ENCODE data around the gene MERTK. TPM values are rescaled to one million over a fixed set of nuclear protein-coding genes. Genes with fewer than 3 reads are reported as not detected.
A peak's percentile ranks its signal among the peaks of the same experiment; 100 is the strongest.

The MERTK gene
- total and polyA plus RNA-seq, 12 donors = 23.3 to 152 (median 75.3) TPM

DNA sequence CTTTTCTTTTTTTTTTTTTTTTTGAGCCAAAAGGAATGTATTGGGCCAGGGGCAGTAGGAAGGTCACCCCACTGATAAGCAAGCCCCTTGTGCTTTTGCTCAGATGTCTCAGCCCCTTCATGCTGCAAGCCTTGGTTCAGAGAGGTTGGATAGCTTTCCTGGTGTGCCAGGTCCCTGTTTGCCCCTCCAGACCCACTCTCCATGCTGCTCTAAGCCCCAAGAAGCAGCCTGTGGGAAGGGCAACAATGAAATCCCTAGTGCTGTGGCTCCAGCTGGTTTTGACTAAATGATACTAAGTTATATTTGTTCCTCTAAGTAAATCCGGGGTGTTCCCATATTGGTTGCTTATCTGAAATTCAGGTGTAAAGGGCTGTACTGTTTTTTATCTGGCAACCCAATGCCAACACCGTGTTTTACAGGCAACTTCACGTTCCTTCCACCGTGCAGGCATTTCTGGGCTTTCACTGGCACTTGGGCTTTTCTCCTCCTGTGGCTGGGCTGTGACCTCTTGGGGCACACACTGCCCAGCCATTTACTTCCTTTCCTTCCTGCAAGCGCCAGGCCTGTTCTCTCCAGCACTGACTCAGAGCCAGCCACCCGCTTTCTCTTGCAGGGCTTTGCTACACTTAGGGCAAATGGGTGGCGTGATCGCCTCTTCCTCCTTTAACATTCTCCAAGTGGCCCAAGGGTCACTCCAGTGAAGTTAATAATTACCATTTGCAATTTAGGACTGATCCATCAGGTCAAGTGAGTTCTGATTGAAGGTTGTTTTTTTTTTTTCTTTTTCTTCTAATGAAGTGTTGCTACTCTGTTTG lies 21.6 kb downstream of the MERTK start:
- no peak overlapping the region for H3K4me3 ChIP-seq
- no peaks in the 10 kb centered on the region for H3K27me3 ChIP-seq
- intact Hi-C loops (cut with DNase I) = no loop called here
- 34 to 44% (median 36%) methylated on average over 8 of the region's 8 CpGs for WGBS, 4 donors
- H3K4me1 ChIP-seq (replicated peaks in 1 of 2) = peaks cover 9 to 29% of the 10 kb centered on the region in 2 donors
- H3K27ac ChIP-seq = peak overlapping the region in 4 of 5 donors; percentile 31 to 67 (median 59)
- peak; percentile 49 to 88 (median 80) for DNase-seq
- TF ChIP-seq CTCF (IDR thresholded peaks at IDR 0.05) (peak in 1 of 6 experiments; percentile 4), POLR2A (IDR thresholded peaks at IDR 0.05) (peak in 1 of 2 donors; percentile 27)
- H3K9me3 ChIP-seq (replicated peaks in 1 of 3) = no peaks in the 10 kb centered on the region
- peaks cover 0 to 19% of the 10 kb centered on the region in 2 donors for H3K36me3 ChIP-seq (replicated peaks in 1 of 2)

DNA sequence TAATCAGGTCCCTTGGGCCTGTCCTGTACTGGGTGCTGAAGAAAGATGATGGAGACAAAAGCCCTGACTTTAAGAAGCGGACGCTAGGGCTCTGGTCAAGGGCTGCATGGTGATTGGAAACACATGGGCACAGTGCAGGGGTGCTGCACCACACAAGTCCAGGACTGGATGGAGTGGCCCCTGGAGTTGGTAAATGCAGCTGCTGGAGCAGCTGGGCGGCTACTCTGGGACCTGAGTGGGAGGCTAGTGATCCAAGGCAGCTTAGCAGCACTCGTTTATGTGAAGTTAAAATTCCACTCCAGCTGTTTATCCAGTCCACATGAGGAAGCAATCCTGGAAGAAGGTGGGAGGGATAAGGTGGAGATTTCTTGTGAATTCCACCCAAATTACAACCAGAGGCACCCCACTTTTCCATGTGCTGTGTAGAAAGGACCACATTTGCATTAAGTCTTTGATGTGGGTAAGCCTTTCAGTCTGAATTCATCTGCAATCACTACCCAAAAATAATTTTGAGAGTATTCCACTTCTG lies 24.9 kb downstream of the MERTK start:
- 60 to 84% (median 69%) methylated on average over 4 of the region's 4 CpGs for whole genome bisulfite sequencing, 4 donors
- Histone ChIP-seq H3K27ac (no peak overlapping the region), H3K4me1 (replicated peaks in 1 of 2) (peaks cover 23 to 35% of the 10 kb centered on the region in 2 donors), H3K4me3 (no peak overlapping the region), H3K27me3 (no peaks in the 10 kb centered on the region), H3K9me3 (replicated peaks in 1 of 3) (no peaks in the 10 kb centered on the region), H3K36me3 (replicated peaks in 1 of 2) (peaks cover 0 to 27% of the 10 kb centered on the region in 2 donors)
- DNase-seq = peak in 1 of 7 donors; percentile 48
- no peak for TF ChIP-seq POLR2A (IDR thresholded peaks at IDR 0.05)
- TF ChIP-seq CTCF (IDR thresholded peaks at IDR 0.05) = no peak
- intact Hi-C loops (cut with DNase I) = no loop called here

- no peaks in the 10 kb centered on the region for H3K27me3 ChIP-seq
- H3K4me1 ChIP-seq (replicated peaks in 1 of 2) = peaks cover 23 to 28% of the 10 kb centered on the region in 2 donors
- DNase-seq = peak in 1 of 7 donors; percentile 10
- no peak overlapping the region for H3K27ac ChIP-seq
- H3K36me3 ChIP-seq (replicated peaks in 1 of 2) = peaks cover 0 to 41% of the 10 kb centered on the region in 2 donors
- TF ChIP-seq CTCF (IDR thresholded peaks at IDR 0.05) (no peak), POLR2A (IDR thresholded peaks at IDR 0.05) (no peak)
- intact Hi-C loops (cut with DNase I) = no loop called here
- no peaks in the 10 kb centered on the region for H3K9me3 ChIP-seq (replicated peaks in 1 of 3)
- H3K4me3 ChIP-seq = no peak overlapping the region
- WGBS, 4 donors = 88 to 98% (median 94%) methylated on average over 3 of the region's 3 CpGs
Observed at GRCh38 chr2:111924617-111925107, 26.3 kb downstream of the MERTK start.

- no peaks in the 10 kb centered on the region for H3K27me3 ChIP-seq
- H3K4me3 ChIP-seq = no peak overlapping the region
- H3K4me1 ChIP-seq (replicated peaks in 1 of 2) = peaks cover 27 to 43% of the 10 kb centered on the region in 2 donors
- intact Hi-C loops (cut with DNase I) = no loop called here
- H3K9me3 ChIP-seq (replicated peaks in 1 of 3) = no peaks in the 10 kb centered on the region
- WGBS, 4 donors = 56 to 77% (median 70%) methylated on average over 2 of the region's 2 CpGs
- peaks cover 0 to 65% of the 10 kb centered on the region in 2 donors for H3K36me3 ChIP-seq (replicated peaks in 1 of 2)
- no peak for TF ChIP-seq CTCF (IDR thresholded peaks at IDR 0.05)
- TF ChIP-seq POLR2A (IDR thresholded peaks at IDR 0.05) = no peak
- peak overlapping the region in 3 of 5 donors; percentile 0 to 56 (median 21) for H3K27ac ChIP-seq
- DNase-seq = peak in 1 of 7 donors; percentile 19
Observed at GRCh38 chr2:111927723-111928122, 29.3 kb downstream of the MERTK start.
